ENCODE results near the gene FRMD4A. TPM values are rescaled to one million over a fixed set of nuclear protein-coding genes. Genes with fewer than 3 reads are reported as not detected.
A peak's percentile ranks its signal among the peaks of the same experiment; 100 is the strongest.

FRMD4A gene
- total RNA-seq, 4 donors from 2014 or later = 4.0 to 12.7 (median 5.6) TPM

- WGBS, 2 donors (ENCODE audit: low coverage in 1 of 2) = 33 to 82% methylated on average over 1 to 6 of the region's 6 CpGs
Measured at GRCh38 chr10:13698217-13698616, 632.5 kb downstream of the FRMD4A start.

GRCh38 chr10:13696071-13696470, 634.7 kb downstream of the FRMD4A start:
- 84 to 90% methylated on average over 5 to 9 of the region's 9 CpGs for WGBS, 2 donors (ENCODE audit: low coverage in 1 of 2)
- Histone ChIP-seq H3K4me3 (no peak overlapping the region), H3K9me3 (no peaks in the 10 kb centered on the region), H3K36me3 (no peaks in the 10 kb centered on the region), H3K27me3 (no peaks in the 10 kb centered on the region), H3K4me1 (no peaks in the 10 kb centered on the region), H3K27ac (no peak overlapping the region)
- intact Hi-C loops (cut with DNase I; ENCODE audit: low total_unique reads) = no loop called here
- in situ Hi-C loops (cut with MboI; ENCODE audit: low pct_ligation_motif_present in 1 of 4, low pct_unique_long_range_greater_than_20kb in 1 of 4, low sequenced_read_pairs in 3 of 4) = no loop called here
- no peak for TF ChIP-seq CTCF (IDR thresholded peaks at IDR 0.05)
- TF ChIP-seq EP300 (IDR thresholded peaks at IDR 0.05; ENCODE audit: low read depth) = no peak
- TF ChIP-seq POLR2AphosphoS5 (IDR thresholded peaks at IDR 0.05) = no peak
- TF ChIP-seq POLR2A (IDR thresholded peaks at IDR 0.05) = no peak
- no peak for DNase-seq

More at GRCh38 chr10:13698217-13698616, 632.5 kb downstream of the FRMD4A start:
- intact Hi-C loops (cut with DNase I; ENCODE audit: low total_unique reads) = no loop called here
- TF ChIP-seq EP300 (IDR thresholded peaks at IDR 0.05; ENCODE audit: low read depth) (no peak), POLR2AphosphoS5 (IDR thresholded peaks at IDR 0.05) (no peak)
- Histone ChIP-seq H3K27me3 (no peaks in the 10 kb centered on the region), H3K36me3 (no peaks in the 10 kb centered on the region), H3K27ac (peak overlapping the region in 2 of 4 donors; percentile 5 to 16), H3K4me3 (no peak overlapping the region), H3K4me1 (no peaks in the 10 kb centered on the region), H3K9me3 (no peaks in the 10 kb centered on the region)
- no peak for DNase-seq
- in situ Hi-C loops (cut with MboI; ENCODE audit: low pct_ligation_motif_present in 1 of 4, low pct_unique_long_range_greater_than_20kb in 1 of 4, low sequenced_read_pairs in 3 of 4) = no loop called here

- in situ Hi-C loops (cut with MboI; ENCODE audit: low pct_ligation_motif_present in 1 of 4, low pct_unique_long_range_greater_than_20kb in 1 of 4, low sequenced_read_pairs in 3 of 4) (no loop called here), intact Hi-C loops (cut with DNase I; ENCODE audit: low total_unique reads) (loop anchor here (1.0 kb wide), 1 partner anchor 20 kb away; no protein-coding TSS in a partner anchor)
- Histone ChIP-seq H3K4me1 (no peaks in the 10 kb centered on the region), H3K27ac (no peak overlapping the region), H3K4me3 (no peak overlapping the region), H3K9me3 (no peaks in the 10 kb centered on the region), H3K27me3 (no peaks in the 10 kb centered on the region), H3K36me3 (no peaks in the 10 kb centered on the region)
- no peak for TF ChIP-seq CTCF (IDR thresholded peaks at IDR 0.05)
- no peak for TF ChIP-seq POLR2A (IDR thresholded peaks at IDR 0.05)
- TF ChIP-seq POLR2AphosphoS5 (IDR thresholded peaks at IDR 0.05) = no peak
- TF ChIP-seq EP300 (IDR thresholded peaks at IDR 0.05; ENCODE audit: low read depth) = no peak
- DNase-seq = no peak
- 87% methylated on average over 13 of the region's 13 CpGs; no CpG with 5 or more reads in 1 of the 2 donors for WGBS, 2 donors (ENCODE audit: low coverage in 1 of 2)
Measured at GRCh38 chr10:13695588-13695987, 635.1 kb downstream of the FRMD4A start.

GRCh38 chr10:13693783-13694700, 636.7 kb downstream of the FRMD4A start:
- intact Hi-C loops (cut with DNase I; ENCODE audit: low total_unique reads) = no loop called here
- Histone ChIP-seq H3K4me3 (no peak overlapping the region), H3K36me3 (no peaks in the 10 kb centered on the region), H3K27me3 (no peaks in the 10 kb centered on the region), H3K27ac (no peak overlapping the region), H3K9me3 (no peaks in the 10 kb centered on the region), H3K4me1 (no peaks in the 10 kb centered on the region)
- 92 to 93% methylated on average over 4 to 21 of the region's 21 CpGs for WGBS, 2 donors (ENCODE audit: low coverage in 1 of 2)
- in situ Hi-C loops (cut with MboI; ENCODE audit: low pct_ligation_motif_present in 1 of 4, low pct_unique_long_range_greater_than_20kb in 1 of 4, low sequenced_read_pairs in 3 of 4) = no loop called here
- no peak for DNase-seq
- TF ChIP-seq EP300 (IDR thresholded peaks at IDR 0.05; ENCODE audit: low read depth) (no peak), POLR2AphosphoS5 (IDR thresholded peaks at IDR 0.05) (no peak), CTCF (IDR thresholded peaks at IDR 0.05) (no peak), POLR2A (IDR thresholded peaks at IDR 0.05) (no peak)
